ENCODE measurements around the gene CIAO1. TPM values are rescaled to one million over a fixed set of nuclear protein-coding genes. Genes with fewer than 3 reads are reported as not detected.

Gene CIAO1
- total and polyA plus RNA-seq, 2 experiments from 2014 or later: 71.2 to 90.1 TPM

DNA sequence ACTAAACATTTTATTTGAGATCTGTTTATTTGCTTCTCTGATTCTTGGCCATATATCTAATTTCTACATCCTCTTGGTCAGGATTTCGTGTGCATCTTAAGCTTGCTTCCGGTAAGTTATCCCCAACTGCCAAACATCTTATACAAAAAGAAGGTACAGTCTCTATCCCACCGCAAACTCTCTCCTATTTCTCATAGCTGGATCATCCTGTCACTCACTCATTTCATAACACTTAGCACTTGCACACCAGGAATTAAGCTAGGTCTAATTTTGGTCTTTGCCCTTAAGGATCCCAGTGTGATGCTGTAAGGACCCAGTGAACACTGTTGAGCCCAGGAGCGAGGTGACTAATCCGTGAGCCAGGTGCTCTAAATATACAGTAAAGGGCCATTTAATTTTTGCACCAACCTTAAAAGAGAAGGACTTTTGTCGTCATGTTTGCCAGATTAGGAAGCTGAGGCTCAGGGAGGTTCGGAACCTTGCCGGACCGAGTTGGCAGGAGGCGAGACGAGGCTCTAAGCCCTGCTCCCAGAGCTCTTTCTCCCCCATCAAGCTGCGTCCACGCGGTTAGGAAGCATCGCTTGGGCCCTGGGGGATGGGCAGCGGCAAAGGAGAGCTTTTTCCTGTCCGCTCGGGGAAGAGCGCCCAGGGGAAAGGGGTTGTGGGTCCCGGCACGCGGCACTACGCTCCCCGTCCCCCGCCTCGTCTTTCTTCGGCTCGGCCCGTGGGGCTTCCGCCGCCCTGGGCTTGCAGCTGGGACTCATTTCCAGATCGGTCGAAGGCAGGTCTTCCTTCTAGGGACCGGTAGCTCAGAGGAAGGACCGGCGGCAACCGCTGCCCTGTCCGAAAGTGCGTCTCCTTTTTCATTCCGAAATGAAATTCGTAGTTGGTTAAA, 55.0 kb downstream of the CIAO1 start:
- Histone ChIP-seq H3K27me3 (peaks cover 65% of the 10 kb centered on the region), H2AFZ (peak overlapping the region; percentile 65), H3K9me3 (ENCODE audit: low read depth) (no peaks in the 10 kb centered on the region), H3K4me1 (ENCODE audit: insufficient read depth) (peaks cover 11% of the 10 kb centered on the region), H3K36me3 (replicated peaks; ENCODE audit: insufficient read depth, low read depth) (no peaks in the 10 kb centered on the region), H3K79me2 (no peaks in the 10 kb centered on the region), H3K27ac (no peak overlapping the region), H4K20me1 (ENCODE audit: insufficient read depth, poor library complexity, severe bottlenecking) (no peaks in the 10 kb centered on the region), H3K4me2 (peak overlapping the region; percentile 100), H3K9me2 (replicated peaks; ENCODE audit: insufficient read depth) (no peaks in the 10 kb centered on the region), H3K4me3 (peak overlapping the region; percentile 71)
- WGBS (ENCODE audit: low lambda C conversion rate, missing lambda C conversion rate): 7% methylated on average over 41 of the region's 41 CpGs
- peak; percentile 23 for DNase-seq (ENCODE audit: low spot score)
- no peak for TF ChIP-seq EZH2phosphoT487 (IDR thresholded peaks at IDR 0.05; ENCODE audit: low read depth, severe bottlenecking, unreplicated experiment)
- TF ChIP-seq, protein P1, sequence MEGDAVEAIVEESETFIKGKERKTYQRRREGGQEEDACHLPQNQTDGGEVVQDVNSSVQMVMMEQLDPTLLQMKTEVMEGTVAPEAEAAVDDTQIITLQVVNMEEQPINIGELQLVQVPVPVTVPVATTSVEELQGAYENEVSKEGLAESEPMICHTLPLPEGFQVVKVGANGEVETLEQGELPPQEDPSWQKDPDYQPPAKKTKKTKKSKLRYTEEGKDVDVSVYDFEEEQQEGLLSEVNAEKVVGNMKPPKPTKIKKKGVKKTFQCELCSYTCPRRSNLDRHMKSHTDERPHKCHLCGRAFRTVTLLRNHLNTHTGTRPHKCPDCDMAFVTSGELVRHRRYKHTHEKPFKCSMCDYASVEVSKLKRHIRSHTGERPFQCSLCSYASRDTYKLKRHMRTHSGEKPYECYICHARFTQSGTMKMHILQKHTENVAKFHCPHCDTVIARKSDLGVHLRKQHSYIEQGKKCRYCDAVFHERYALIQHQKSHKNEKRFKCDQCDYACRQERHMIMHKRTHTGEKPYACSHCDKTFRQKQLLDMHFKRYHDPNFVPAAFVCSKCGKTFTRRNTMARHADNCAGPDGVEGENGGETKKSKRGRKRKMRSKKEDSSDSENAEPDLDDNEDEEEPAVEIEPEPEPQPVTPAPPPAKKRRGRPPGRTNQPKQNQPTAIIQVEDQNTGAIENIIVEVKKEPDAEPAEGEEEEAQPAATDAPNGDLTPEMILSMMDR (IDR thresholded peaks at IDR 0.05; ENCODE audit: poor library complexity): no peak
- TF ChIP-seq EZH2 (IDR thresholded peaks at IDR 0.05; ENCODE audit: borderline replicate concordance): peak; percentile 81

Other genes starting within 250 kb of the CIAO1 start
- not detected in 2 replicates for gene GPAT2, start 231.3 kb upstream of the CIAO1 start, total RNA-seq
- 0.29 and 0.31 TPM in 2 replicates for gene GPAT2, start 231.3 kb upstream of the CIAO1 start, polyA plus RNA-seq
- 0.56 and 0.87 TPM in 2 replicates for gene ADRA2B, start 149.7 kb upstream of the CIAO1 start, total RNA-seq
- gene ADRA2B, start 149.7 kb upstream of the CIAO1 start, polyA plus RNA-seq: 0.66 TPM in 1 of 2 replicates, not detected in the other
- not detected in 2 replicates for gene ASTL, start 127.7 kb upstream of the CIAO1 start, total RNA-seq
- not detected in 2 replicates for gene ASTL, start 127.7 kb upstream of the CIAO1 start, polyA plus RNA-seq
- gene DUSP2, start 120.8 kb upstream of the CIAO1 start, total RNA-seq: 7.2 and 11.3 TPM in 2 replicates
- gene DUSP2, start 120.8 kb upstream of the CIAO1 start, polyA plus RNA-seq: 17.0 and 24.0 TPM in 2 replicates
- gene STARD7, start 57.4 kb upstream of the CIAO1 start, total RNA-seq: 119 and 138 TPM in 2 replicates
- 92.8 and 101 TPM in 2 replicates for gene STARD7, start 57.4 kb upstream of the CIAO1 start, polyA plus RNA-seq
- gene TMEM127, start 228 bp upstream of the CIAO1 start, total RNA-seq: 32.5 and 33.6 TPM in 2 replicates
- gene TMEM127, start 228 bp upstream of the CIAO1 start, polyA plus RNA-seq: 44.4 and 44.5 TPM in 2 replicates
- gene SNRNP200, start 39.3 kb downstream of the CIAO1 start, total RNA-seq: 56.3 and 60.9 TPM in 2 replicates
- gene SNRNP200, start 39.3 kb downstream of the CIAO1 start, polyA plus RNA-seq: 59.8 and 64.1 TPM in 2 replicates
- gene ITPRIPL1, start 59.1 kb downstream of the CIAO1 start, total RNA-seq: 2.0 TPM in 2 replicates
- gene ITPRIPL1, start 59.1 kb downstream of the CIAO1 start, polyA plus RNA-seq: 0.83 and 1.9 TPM in 2 replicates
- 5.0 and 6.6 TPM in 2 replicates for gene NCAPH, start 69.5 kb downstream of the CIAO1 start, total RNA-seq
- 3.5 and 7.0 TPM in 2 replicates for gene NCAPH, start 69.5 kb downstream of the CIAO1 start, polyA plus RNA-seq
- 6.2 and 8.1 TPM in 2 replicates for gene NEURL3, start 239.1 kb downstream of the CIAO1 start, total RNA-seq
- gene NEURL3, start 239.1 kb downstream of the CIAO1 start, polyA plus RNA-seq: 1.8 and 10.5 TPM in 2 replicates